HG03469 (cell line): ENCODE measurements around the gene RNF149.
"Not testable (repeated sequence)": the region's sequence is repeated elsewhere in the genome, so short reads cannot be mapped to it uniquely, and the experiment has no call there.

Experiments used
- ATAC-seq: cut with Tn5 transposase; IDR thresholded peaks from one replicate; pipeline ENCODE4 v1.9.1; 2021; ENCODE audit warnings: mild to moderate bottlenecking, moderate library complexity, moderate number of reproducible peaks; ENCODE audit not compliant: unreplicated experiment

Gene RNF149

DNA sequence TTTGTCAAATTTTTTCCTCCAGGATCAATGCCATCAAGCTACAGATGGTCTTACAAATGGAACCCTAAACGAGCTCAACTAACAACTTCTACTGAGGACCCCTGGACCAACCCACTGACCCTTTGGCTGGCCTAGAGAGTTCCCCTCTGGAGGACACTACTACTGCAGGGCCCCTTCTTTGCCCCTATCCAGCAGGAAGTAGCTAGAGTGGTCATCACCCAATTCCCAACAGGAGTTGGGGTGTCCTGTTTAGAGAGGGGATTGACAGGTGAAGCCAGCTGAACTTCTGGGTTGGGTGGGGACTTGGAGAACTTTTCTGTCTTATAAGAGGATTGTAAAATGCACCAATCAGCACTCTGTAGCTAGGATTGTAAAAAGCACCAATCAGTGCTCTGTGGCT, 72.5 kb downstream of the RNF149 start:
- ATAC-seq: not testable (repeated sequence)

DNA sequence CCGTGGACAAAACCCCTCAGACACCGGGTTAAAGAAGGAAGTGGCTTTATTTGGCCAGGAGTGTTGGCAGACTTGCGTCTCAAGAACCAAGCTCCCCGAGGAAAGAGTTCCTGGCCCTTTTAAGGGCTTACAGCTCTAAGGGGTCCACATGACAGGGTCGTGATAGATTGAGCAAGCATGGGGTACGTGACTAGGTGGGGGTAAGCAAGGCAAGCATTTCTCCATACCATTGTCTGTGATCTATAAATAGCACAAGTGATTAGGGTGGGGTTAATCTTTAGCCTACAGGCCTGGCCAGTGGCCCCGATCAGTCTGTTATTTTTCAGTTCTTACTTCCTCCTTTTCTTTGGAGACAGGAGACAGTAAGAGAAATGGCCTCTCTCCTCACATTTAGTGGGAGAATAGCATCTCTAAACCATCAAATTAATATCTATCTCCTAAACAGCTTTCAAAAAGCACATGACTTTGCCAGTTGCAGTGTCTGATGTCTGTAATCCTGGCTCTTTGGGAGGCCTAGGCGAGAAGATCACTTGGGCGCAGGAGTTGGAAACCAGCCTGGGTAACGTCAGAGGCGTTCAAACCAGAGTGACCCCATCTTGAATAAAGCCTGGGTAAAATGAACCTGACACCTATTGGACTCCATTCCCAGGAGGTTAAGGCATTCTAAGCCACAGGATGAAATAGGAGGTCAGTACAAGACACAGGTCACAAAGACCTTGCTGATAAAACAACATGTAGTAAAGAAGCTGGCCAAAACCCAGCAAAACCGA, 74.1 kb downstream of the RNF149 start:
- no peak for ATAC-seq

DNA sequence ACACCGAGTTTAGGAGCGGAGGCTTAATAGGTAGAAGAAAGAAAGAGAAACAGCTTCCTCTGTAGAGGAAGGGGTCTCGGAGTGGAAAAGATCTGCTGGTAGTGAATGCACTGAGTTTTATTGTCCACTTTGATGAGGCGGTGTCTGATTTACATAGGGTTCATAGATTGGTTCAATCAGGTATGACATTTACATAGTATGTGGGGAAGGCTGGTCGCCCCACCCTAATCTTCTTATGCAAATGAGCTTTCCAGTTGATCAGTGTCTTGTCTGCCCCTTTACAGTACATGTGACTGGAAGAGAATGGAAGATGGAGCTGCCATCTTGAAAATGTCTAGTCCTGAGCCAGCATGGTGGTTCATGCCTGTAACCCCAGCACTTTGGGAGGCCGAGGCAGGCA, 75.7 kb downstream of the RNF149 start:
- no peak for ATAC-seq

DNA sequence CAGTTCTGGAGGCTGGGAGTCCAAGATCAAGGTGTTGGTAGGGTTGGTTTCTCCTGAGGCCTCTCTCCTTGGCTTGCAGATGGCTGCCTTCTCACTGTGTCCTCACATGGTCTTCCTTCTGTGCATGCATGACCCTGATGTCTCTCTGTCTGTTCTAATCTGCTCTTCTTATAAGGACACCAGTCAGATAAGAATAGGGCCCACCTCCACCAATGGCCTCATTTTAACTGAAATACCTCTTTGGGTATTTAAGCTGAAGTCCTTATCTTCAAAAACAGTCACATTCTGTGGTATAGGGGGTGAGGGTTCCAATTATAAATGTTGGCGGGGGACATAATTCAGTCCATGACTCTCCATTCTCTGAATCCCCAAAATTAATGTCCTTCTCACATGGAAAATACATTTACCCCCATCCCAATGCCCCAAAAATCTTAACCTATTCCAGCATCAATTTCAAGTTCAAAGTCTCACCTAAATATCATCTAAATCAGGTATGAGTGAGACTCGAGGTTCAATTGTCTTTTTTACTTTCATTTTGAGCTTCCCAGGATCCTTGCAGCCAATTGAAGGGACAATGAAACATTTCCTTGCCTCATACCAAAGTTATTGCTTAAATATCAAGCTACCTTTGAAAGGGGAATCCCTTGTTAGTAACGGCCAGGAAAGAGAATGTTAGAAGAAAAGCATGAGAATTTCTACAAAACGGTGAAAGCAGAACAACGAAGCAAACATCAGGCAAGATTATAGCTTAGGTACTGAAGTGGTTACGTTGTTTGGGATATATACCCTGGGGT, 76.4 kb downstream of the RNF149 start:
- no peak for ATAC-seq

DNA sequence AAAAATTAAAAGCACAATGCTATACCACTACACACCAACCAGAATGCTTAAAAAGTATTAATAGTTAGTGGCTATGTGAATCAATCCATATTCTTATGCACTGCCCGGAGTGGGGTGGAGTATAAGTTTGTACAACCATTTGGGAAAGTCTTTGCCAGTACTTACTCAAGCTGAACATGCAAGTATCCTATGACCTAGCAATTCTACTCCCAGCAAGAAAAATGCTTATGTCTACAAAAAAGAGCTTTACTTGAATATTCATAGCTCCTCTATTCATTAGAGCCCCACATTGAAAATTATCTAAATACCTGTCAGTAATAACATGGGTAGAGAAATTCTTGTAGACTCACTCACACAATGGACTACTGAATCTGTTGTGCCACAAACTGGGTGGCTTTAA, 77.3 kb downstream of the RNF149 start:
- no peak for ATAC-seq

DNA sequence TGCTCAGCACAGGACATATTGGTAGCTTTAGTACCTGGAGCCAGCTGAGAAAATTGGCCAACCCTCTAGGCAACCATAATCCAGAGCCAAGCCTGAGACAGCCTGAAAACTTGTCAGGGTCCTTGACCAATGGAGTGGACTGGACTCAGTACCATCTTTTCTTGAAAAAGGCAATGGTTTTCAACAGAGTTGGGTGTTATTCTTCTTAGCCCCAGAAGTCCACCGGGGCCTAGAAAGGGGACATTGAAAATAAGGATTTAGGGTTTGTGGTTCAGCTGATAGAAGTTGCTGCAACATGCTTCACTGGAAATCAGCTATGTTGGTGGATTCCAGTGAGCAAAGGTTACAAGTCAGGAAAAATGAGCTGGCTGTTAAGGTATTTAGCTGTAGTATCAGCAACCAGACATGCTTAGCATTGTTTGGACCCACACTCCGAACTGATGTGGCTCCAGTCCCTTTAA, 77.9 kb downstream of the RNF149 start:
- no peak for ATAC-seq
